H1 (cell line): ENCODE data around the gene TRAPPC5. TPM values are rescaled to one million over a fixed set of nuclear protein-coding genes. Genes with fewer than 3 reads are reported as not detected.

Source experiments
- CTCF ChIA-PET: fragments of 300-600 bp; sonication (Branson Sonifier 250); formaldehyde crosslinking; loops from one replicate; lab custom pipeline; 2021; ENCODE audit not compliant: partially characterized antibody; lab: Charles Lee
- POLR2A ChIA-PET: fragments of 300-600 bp; sonication (Branson Sonifier 250); formaldehyde crosslinking; loops from one replicate; lab custom pipeline; 2021; ENCODE audit warnings: inconsistent platforms; ENCODE audit not compliant: partially characterized antibody; lab: Charles Lee
- DNase-seq, 2 experiments: peaks; one replicate each; pipeline versions ENCODE4 v3.0.0 to v3.0.0-alpha.2; 2010 to 2022; ENCODE audit warnings: low spot score in 2 of 2, low read depth in 1 of 2, mixed read lengths in 1 of 2
- FAIRE-seq: peaks from 2 replicates; lab custom pipeline; 2011; peaks lifted over from hg19 to GRCh38; lab: Jason Lieb, UNC
- H2AFZ ChIP-seq: 2 replicates; pipeline ENCODE4 v1.8.1; 2012; ENCODE audit warnings: low read length, inconsistent platforms
- H2AK5ac ChIP-seq: 2 replicates; pipeline ENCODE4 v1.6.1; 2013; ENCODE audit warnings: low read depth, low read length
- H2BK120ac ChIP-seq: replicated peaks from 2 replicates; pipeline ENCODE3; 2013; ENCODE audit warnings: low read depth, low read length, inconsistent platforms
- H2BK12ac ChIP-seq: 2 replicates; pipeline ENCODE4 v1.6.1; 2013; ENCODE audit warnings: low read depth, low read length
- H2BK15ac ChIP-seq: 2 replicates; pipeline ENCODE4 v1.6.1; 2013; ENCODE audit warnings: low read length
- H2BK20ac ChIP-seq: 2 replicates; pipeline ENCODE4 v1.6.1; 2013; ENCODE audit warnings: low read length
- H2BK5ac ChIP-seq: 2 replicates; pipeline ENCODE4 v1.6.1; 2013; ENCODE audit warnings: low read depth, low read length
- H3K14ac ChIP-seq: 2 replicates; pipeline ENCODE4 v1.6.1; 2013; ENCODE audit warnings: inconsistent platforms; ENCODE audit not compliant: insufficient read length
- H3K18ac ChIP-seq: 2 replicates; pipeline ENCODE4 v1.6.1; 2013; ENCODE audit warnings: low read length; ENCODE audit errors: extremely low read depth
- H3K23ac ChIP-seq: 2 replicates; pipeline ENCODE4 v1.6.1; 2013; ENCODE audit warnings: inconsistent platforms; ENCODE audit not compliant: insufficient read length
- H3K23me2 ChIP-seq: 2 replicates; pipeline ENCODE4 v1.6.1; 2013; ENCODE audit warnings: low read depth, low read length
- H3K27ac ChIP-seq: 2 replicates; pipeline ENCODE4 v1.6.1; 2011; ENCODE audit warnings: low read depth, low read length, inconsistent platforms
- H3K27me3 ChIP-seq, 4 experiments: replicated peaks in 1 of 4; 1 replicate in 1 of 4; 2 replicates in 3 of 4; pipeline versions ENCODE4 v1.6.1 to v1.8.1; 2011 to 2013; ENCODE audit warnings: low read length in 3 of 4, mild to moderate bottlenecking in 3 of 4, inconsistent platforms in 2 of 4, mixed read lengths in 2 of 4, moderate library complexity in 1 of 4; ENCODE audit not compliant: control insufficient read depth in 3 of 4, insufficient read depth in 3 of 4; ENCODE audit errors: extremely low read depth in 1 of 4
- H3K36me3 ChIP-seq, 4 experiments: 2 replicates each; pipeline versions ENCODE4 v1.6.1 to v1.8.1; 2011 to 2013; ENCODE audit warnings: mild to moderate bottlenecking in 4 of 4, low read length in 3 of 4, moderate library complexity in 2 of 4, control low read depth in 1 of 4, inconsistent platforms in 1 of 4; ENCODE audit not compliant: insufficient read depth in 4 of 4, control insufficient read depth in 2 of 4
- H3K4ac ChIP-seq: replicated peaks from 2 replicates; pipeline ENCODE3; 2013; ENCODE audit warnings: low read length, low read depth, mixed read lengths, inconsistent platforms; ENCODE audit not compliant: insufficient read length
- H3K4me1 ChIP-seq, 4 experiments: replicated peaks in 1 of 4; 1 replicate in 1 of 4; 2 replicates in 3 of 4; pipeline versions ENCODE4 v1.6.1 to v1.8.1; 2011 to 2013; ENCODE audit warnings: low read length in 3 of 4, inconsistent platforms in 2 of 4, mixed read lengths in 1 of 4; ENCODE audit not compliant: insufficient read depth in 4 of 4, control insufficient read depth in 3 of 4
- H3K4me2 ChIP-seq, 2 experiments: 2 replicates each; pipeline versions ENCODE4 v1.6.1 to v1.8.1; 2011 to 2013; ENCODE audit warnings: low read depth in 2 of 2, low read length in 2 of 2, control low read depth in 1 of 2, inconsistent platforms in 1 of 2, mild to moderate bottlenecking in 1 of 2; ENCODE audit not compliant: insufficient read depth in 1 of 2
- H3K4me3 ChIP-seq, 4 experiments: fragments of 200-600, 300-600 bp in 1 of 4; sonication (generic), shearing (Covaris generic), sonication (Bioruptor Twin) in 1 of 4; 2 replicates each; pipeline versions ENCODE4 v1.5.1 to v1.8.1; 2011 to 2016; ENCODE audit warnings: low read length in 4 of 4, low read depth in 3 of 4, control low read depth in 2 of 4, inconsistent platforms in 2 of 4, mild to moderate bottlenecking in 2 of 4, mixed read lengths in 1 of 4, moderate library complexity in 1 of 4; ENCODE audit not compliant: insufficient read depth in 2 of 4; ENCODE audit errors: extremely low read depth in 1 of 4
- H3K56ac ChIP-seq: replicated peaks from 2 replicates; pipeline ENCODE3; 2013; ENCODE audit warnings: low read depth, mild to moderate bottlenecking, mixed read lengths, low read length, inconsistent platforms; ENCODE audit not compliant: insufficient read length
- H3K79me1 ChIP-seq: 2 replicates; pipeline ENCODE4 v1.6.1; 2013; ENCODE audit warnings: low read depth, low read length, control low read depth
- H3K79me2 ChIP-seq, 2 experiments: 2 replicates each; pipeline versions ENCODE4 v1.6.1 to v1.8.1; 2012 to 2013; ENCODE audit warnings: low read length in 2 of 2, mild to moderate bottlenecking in 2 of 2, inconsistent platforms in 1 of 2; ENCODE audit not compliant: insufficient read depth in 2 of 2, control insufficient read depth in 1 of 2
- H3K9ac ChIP-seq, 4 experiments: replicated peaks in 1 of 4; 1 replicate in 1 of 4; 2 replicates in 3 of 4; pipeline versions ENCODE4 v1.6.1 to v1.8.1; 2011 to 2013; ENCODE audit warnings: low read depth in 3 of 4, low read length in 3 of 4, control low read depth in 2 of 4, mild to moderate bottlenecking in 2 of 4, moderate library complexity in 2 of 4, inconsistent platforms in 1 of 4; ENCODE audit errors: extremely low read depth in 1 of 4
- H3K9me3 ChIP-seq, 2 experiments: 2 replicates each; pipeline versions ENCODE4 v1.6.1 to v1.8.1; 2012 to 2013; ENCODE audit warnings: mild to moderate bottlenecking in 2 of 2, moderate library complexity in 2 of 2, control low read depth in 1 of 2, inconsistent platforms in 1 of 2, low read depth in 1 of 2, low read length in 1 of 2, mixed read lengths in 1 of 2; ENCODE audit not compliant: insufficient read depth in 2 of 2
- H4K20me1 ChIP-seq, 2 experiments: replicated peaks in 1 of 2; 2 replicates each; pipeline versions ENCODE3 to v1.8.1; 2011 to 2013; ENCODE audit warnings: inconsistent platforms in 2 of 2, low read length in 2 of 2, mild to moderate bottlenecking in 1 of 2; ENCODE audit not compliant: insufficient read depth in 2 of 2, control insufficient read depth in 1 of 2
- H4K5ac ChIP-seq: 2 replicates; pipeline ENCODE4 v1.6.1; 2013; ENCODE audit warnings: low read length, low read depth, mixed read lengths, inconsistent platforms; ENCODE audit not compliant: insufficient read length
- H4K8ac ChIP-seq: 2 replicates; pipeline ENCODE4 v1.8.0; 2013; ENCODE audit warnings: mild to moderate bottlenecking, moderate library complexity, low read length, inconsistent platforms; ENCODE audit not compliant: insufficient read depth; ENCODE audit errors: extremely low read depth
- H4K91ac ChIP-seq: replicated peaks from 2 replicates; pipeline ENCODE3; 2013; ENCODE audit warnings: low read length, mixed read lengths, inconsistent platforms; ENCODE audit not compliant: insufficient read length
- CTBP2 ChIP-seq: IDR thresholded peaks from 2 replicates; pipeline ENCODE4 v1.7.0; 2011; ENCODE audit warnings: borderline replicate concordance, mild to moderate bottlenecking, moderate library complexity, mixed read lengths, low read length; ENCODE audit not compliant: insufficient read depth, insufficient read length
- FOSL1 ChIP-seq: IDR thresholded peaks from 2 replicates; pipeline ENCODE4 v1.6.1; 2011; ENCODE audit warnings: mild to moderate bottlenecking, low read depth, low read length, moderate library complexity; ENCODE audit not compliant: insufficient read depth
- TEAD4 ChIP-seq: IDR thresholded peaks from 2 replicates; pipeline ENCODE4 v1.6.1; 2012; ENCODE audit warnings: low read depth, low read length, inconsistent platforms, mixed read lengths
- WGBS, 2 experiments: shearing (Covaris generic) in 1 of 2; methylation state at CpG; one replicate each; pipeline versions ENCODE4 v1.1.6 to v1.1.7; 2013 to 2015; ENCODE audit warnings: low lambda C conversion rate in 2 of 2, mixed read lengths in 2 of 2, inconsistent platforms in 1 of 2, low coverage in 1 of 2, missing lambda C conversion rate in 1 of 2; ENCODE audit not compliant: insufficient replicate concordance in 2 of 2, insufficient coverage in 1 of 2, insufficient read length in 1 of 2; ENCODE audit errors: extremely low coverage in 1 of 2, missing lambda C conversion rate in 1 of 2; 5-methylcytosine and 5-hydroxymethylcytosine counted together
- polyA plus RNA-seq, 7 experiments: library from polyadenylated mRNA; depleted of rRNA in 3 of 7; stranded (reverse) in 5 of 7; unstranded in 2 of 7; fragments of >200 nt in 5 of 7; fragments of 200-250 nt in 2 of 7; gene quantifications; 1 replicate in 5 of 7; 2 replicates in 1 of 7; 4 replicates in 1 of 7; pipeline versions ENCODE4 v1.2.1 to v1.2.3, GENCODE V29; 2011 to 2013; ENCODE audit warnings: missing spikeins in 2 of 7, mixed read lengths in 2 of 7
- total RNA-seq: library from RNA; stranded (reverse); fragmentation: NEBNext Ultra II Directional; extraction: Animal tissue kit (Norgen Biotek cat#: 25700); gene quantifications from 2 replicates; pipeline ENCODE4 v1.2.1, GENCODE V29; 2021
- TF ChIP-seq, protein P1 (sequence below): IDR thresholded peaks from 2 replicates; pipeline ENCODE4 v1.6.1; 2012; ENCODE audit warnings: low read length, inconsistent platforms

Gene TRAPPC5
- total and polyA plus RNA-seq, 2 of the 8 experiments (the other 6 are each of a cell fraction or from before 2014, with no cell fraction given), result 109 to 120 TPM

DNA sequence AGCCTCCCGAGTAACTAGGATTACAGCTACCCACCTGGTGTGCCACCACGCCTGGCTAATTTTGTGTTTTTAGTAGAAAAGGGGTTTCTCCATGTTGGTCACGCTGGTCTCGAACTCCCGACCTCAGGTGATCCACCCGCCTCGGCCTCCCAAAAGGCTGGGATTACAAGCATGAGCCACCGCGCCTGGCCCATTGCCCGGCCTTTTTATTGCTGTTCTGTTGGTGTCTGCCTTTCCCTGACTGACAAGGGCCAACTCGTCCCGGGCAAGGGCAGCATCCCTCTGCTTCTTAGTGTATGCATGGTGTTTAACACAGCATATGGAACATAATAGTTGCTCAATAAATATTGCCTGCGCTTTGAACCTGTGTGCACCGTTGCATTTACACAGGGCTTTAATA is 18.0 kb upstream of the TRAPPC5 start:
- Histone ChIP-seq H4K5ac (no peak overlapping the region), H2AFZ (no peak overlapping the region), H2BK5ac (no peak overlapping the region), H3K79me1 (no peaks in the 10 kb centered on the region), H4K91ac (no peak overlapping the region), H2AK5ac (no peak overlapping the region), H3K9ac (no peak overlapping the region), H3K4me3 (no peak overlapping the region), H3K56ac (no peak overlapping the region), H2BK15ac (no peak overlapping the region), H3K79me2 (no peaks in the 10 kb centered on the region), H3K14ac (no peak overlapping the region), H3K23ac (no peak overlapping the region), H2BK12ac (no peak overlapping the region), H4K8ac (no peak overlapping the region), H2BK20ac (no peak overlapping the region), H3K4me1 (no peaks in the 10 kb centered on the region), H3K27ac (no peak overlapping the region), H3K4me2 (no peak overlapping the region), H3K4ac (no peak overlapping the region), H3K9me3 (no peaks in the 10 kb centered on the region), H3K27me3 (no peaks in the 10 kb centered on the region), H3K36me3 (no peaks in the 10 kb centered on the region), H4K20me1 (no peaks in the 10 kb centered on the region), H2BK120ac (no peak overlapping the region), H3K18ac (no peak overlapping the region), H3K23me2 (no peaks in the 10 kb centered on the region)
- POLR2A ChIA-PET, result interaction anchor here (0.7 kb wide), 1 partner anchor 27 kb away, joined by 3 read pairs; no protein-coding TSS in a partner anchor
- WGBS, 2 experiments, result 75% methylated on average over 14 of the region's 14 CpGs; no CpG with 5 or more reads in 1 of the 2 experiments
- CTCF ChIA-PET, result interaction anchor here (1.5 to 2.4 kb wide), 2 partner anchors 18 to 34 kb away, joined by 4 to 10 read pairs; partner anchors contain the start of gene TRAPPC5
- TF ChIP-seq, protein P1, sequence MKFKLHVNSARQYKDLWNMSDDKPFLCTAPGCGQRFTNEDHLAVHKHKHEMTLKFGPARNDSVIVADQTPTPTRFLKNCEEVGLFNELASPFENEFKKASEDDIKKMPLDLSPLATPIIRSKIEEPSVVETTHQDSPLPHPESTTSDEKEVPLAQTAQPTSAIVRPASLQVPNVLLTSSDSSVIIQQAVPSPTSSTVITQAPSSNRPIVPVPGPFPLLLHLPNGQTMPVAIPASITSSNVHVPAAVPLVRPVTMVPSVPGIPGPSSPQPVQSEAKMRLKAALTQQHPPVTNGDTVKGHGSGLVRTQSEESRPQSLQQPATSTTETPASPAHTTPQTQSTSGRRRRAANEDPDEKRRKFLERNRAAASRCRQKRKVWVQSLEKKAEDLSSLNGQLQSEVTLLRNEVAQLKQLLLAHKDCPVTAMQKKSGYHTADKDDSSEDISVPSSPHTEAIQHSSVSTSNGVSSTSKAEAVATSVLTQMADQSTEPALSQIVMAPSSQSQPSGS, result no peak
- TF ChIP-seq CTBP2, result no peak
- TF ChIP-seq TEAD4, result no peak
- TF ChIP-seq FOSL1, result no peak
- DNase-seq, result no peak
- no peak for FAIRE-seq
